Memory B cell (primary cell): ENCODE measurements around the gene FSTL1.
A peak's percentile ranks its signal among the peaks of the same experiment; 100 is the strongest.
"Not testable (repeated sequence)": the region's sequence is repeated elsewhere in the genome, so short reads cannot be mapped to it uniquely, and the experiment has no call there.

Source experiments
- ATAC-seq: fragments of 150-1000 bp; cut with Tn5 transposase; 2 replicates; pipeline ENCODE4 v1.10.0; 2021; ENCODE audit warnings: low read depth, mild to moderate bottlenecking, moderate library complexity
- DNase-seq, 2 donors: peaks; one replicate each; pipeline ENCODE4 v3.0.0; 2022; ENCODE audit warnings: low spot score in 2 of 2
- H3K27ac Mint-ChIP-seq: one replicate; pipeline ENCODE4 v1.8.0; 2022; ENCODE audit warnings: mild to moderate bottlenecking, moderate library complexity, mixed read lengths
- H3K27me3 Mint-ChIP-seq: one replicate; pipeline ENCODE4 v1.8.0; 2022; ENCODE audit warnings: mixed read lengths
- H3K36me3 Mint-ChIP-seq: one replicate; pipeline ENCODE4 v1.8.0; 2022; ENCODE audit warnings: mild to moderate bottlenecking, mixed read lengths
- H3K4me1 Mint-ChIP-seq: one replicate; pipeline ENCODE4 v1.8.0; 2022; ENCODE audit warnings: mixed read lengths
- H3K4me3 Mint-ChIP-seq: one replicate; pipeline ENCODE4 v1.8.0; 2022; ENCODE audit warnings: mild to moderate bottlenecking, moderate library complexity, mixed read lengths
- H3K9me3 Mint-ChIP-seq: one replicate; pipeline ENCODE4 v1.8.0; 2022; ENCODE audit warnings: mixed read lengths

FSTL1 gene

DNA sequence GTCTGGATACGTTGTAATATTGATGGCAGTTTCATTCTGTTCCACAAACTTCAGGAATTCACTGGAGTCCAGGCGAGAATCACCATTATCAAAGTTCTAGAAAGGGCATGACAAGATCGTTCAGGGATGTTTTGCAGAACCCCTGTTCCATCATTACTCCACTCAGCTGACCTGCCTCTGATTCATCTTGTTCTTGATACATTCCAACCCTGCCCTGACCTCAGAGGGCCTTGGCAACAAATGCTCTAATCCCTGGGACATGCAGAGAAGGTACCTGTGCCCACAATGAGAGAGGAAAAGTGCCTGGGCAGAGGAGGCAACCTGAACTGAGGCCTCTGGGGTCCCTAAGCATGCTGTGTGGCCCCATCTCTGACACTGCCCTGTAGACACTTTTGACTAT is 45.9 kb downstream of the FSTL1 start:
- Mint-ChIP-seq H3K9me3 (no peaks in the 10 kb centered on the region), H3K36me3 (no peaks in the 10 kb centered on the region), H3K4me1 (peaks cover 11% of the 10 kb centered on the region), H3K27me3 (peaks cover 2% of the 10 kb centered on the region), H3K27ac (no peak overlapping the region), H3K4me3 (no peak overlapping the region)
- DNase-seq (no peak), ATAC-seq (no peak)

DNA sequence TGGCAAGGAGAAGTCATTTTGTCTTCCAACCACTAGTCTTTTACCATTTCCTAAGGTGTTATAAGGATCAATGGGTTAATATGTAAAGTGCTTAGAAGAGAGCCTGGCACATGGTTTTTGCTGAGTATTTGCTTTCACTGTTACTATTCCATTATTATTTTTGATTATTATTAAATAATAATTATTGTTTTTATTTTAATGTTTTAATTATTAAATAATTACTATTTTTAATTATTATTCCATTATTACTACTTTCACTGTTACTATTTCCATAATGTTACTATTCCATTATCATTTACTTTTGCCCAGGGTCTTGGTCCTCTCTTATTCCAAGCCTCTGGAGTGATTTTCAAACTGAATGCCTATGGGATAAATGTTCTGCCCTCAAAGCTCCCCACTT is 48.5 kb downstream of the FSTL1 start:
- no peak overlapping the region for H3K27ac Mint-ChIP-seq
- peaks cover 2% of the 10 kb centered on the region for H3K27me3 Mint-ChIP-seq
- no peaks in the 10 kb centered on the region for H3K36me3 Mint-ChIP-seq
- peaks cover 19% of the 10 kb centered on the region for H3K4me1 Mint-ChIP-seq
- H3K4me3 Mint-ChIP-seq: no peak overlapping the region
- no peaks in the 10 kb centered on the region for H3K9me3 Mint-ChIP-seq
- ATAC-seq: no peak
- no peak for DNase-seq

DNA sequence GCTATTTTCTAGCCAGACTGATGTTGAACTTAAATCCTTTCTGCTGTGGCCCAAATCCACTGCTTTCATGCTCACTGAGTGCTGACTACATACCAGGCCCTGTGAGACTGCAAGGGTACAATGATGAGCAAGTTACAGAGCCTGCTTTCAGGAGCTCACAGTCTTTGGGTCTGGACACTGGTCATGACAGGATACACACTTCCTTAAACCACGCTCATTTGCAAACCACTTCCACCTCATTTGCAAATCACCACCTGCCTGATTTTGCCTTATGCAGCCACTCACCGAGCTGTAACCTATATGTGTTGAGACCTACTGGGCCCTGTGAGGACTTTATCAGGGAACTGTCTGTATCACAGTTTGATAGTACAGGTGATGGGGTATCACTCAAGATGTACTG is 51.4 kb downstream of the FSTL1 start:
- no peaks in the 10 kb centered on the region for H3K36me3 Mint-ChIP-seq
- H3K9me3 Mint-ChIP-seq: no peaks in the 10 kb centered on the region
- peaks cover 2% of the 10 kb centered on the region for H3K27me3 Mint-ChIP-seq
- H3K27ac Mint-ChIP-seq: no peak overlapping the region
- peak; percentile 87 for ATAC-seq
- no peak overlapping the region for H3K4me3 Mint-ChIP-seq
- DNase-seq: peak in 1 of 2 donors; percentile 18
- peaks cover 19% of the 10 kb centered on the region for H3K4me1 Mint-ChIP-seq

DNA sequence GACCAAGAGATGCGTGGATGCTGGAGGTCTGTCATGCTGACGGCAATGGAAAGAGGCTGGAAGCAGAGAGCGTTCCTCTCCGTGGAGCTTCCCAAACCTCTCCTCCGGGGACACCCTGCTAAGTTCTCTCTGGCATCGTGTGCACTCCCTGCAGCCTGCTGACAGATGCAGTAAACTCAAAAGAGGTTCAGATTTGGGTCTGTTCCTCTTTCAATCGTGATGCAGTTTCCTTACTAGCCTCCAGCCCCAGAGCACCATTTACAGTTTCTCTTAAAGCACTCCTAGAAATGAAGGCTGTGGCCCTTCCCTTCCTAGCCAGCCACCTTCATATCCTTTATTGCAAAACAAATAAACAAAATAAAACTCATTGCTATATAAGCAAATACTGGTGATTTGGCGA is 54.3 kb downstream of the FSTL1 start:
- no peak overlapping the region for H3K4me3 Mint-ChIP-seq
- peak; percentile 50 for ATAC-seq

DNA sequence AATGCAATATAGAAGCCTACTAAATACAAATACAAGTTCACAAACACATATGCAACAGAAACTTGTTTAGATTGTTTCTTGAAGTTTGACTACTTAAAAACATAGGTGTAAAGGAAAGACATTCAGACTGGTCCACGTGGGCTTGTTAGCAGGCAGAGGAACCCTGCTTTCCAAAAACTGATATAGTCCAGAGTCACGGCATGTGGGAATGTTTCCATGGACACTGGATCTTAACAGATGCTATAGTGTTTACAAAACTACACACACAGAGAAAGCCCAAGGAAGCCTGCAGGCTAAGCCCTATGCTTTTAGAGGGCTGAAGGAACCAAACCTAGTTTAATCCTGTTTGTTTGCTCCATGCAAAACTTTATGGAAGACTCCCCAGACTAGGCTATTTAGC is 56.4 kb downstream of the FSTL1 start:
- ATAC-seq (no peak), DNase-seq (no peak)
- Mint-ChIP-seq H3K27me3 (no peaks in the 10 kb centered on the region), H3K4me1 (peaks cover 3% of the 10 kb centered on the region), H3K36me3 (no peaks in the 10 kb centered on the region), H3K4me3 (no peak overlapping the region), H3K27ac (no peak overlapping the region), H3K9me3 (no peaks in the 10 kb centered on the region)

More for the DNA sequence above, 54.3 kb downstream of the FSTL1 start:
- Mint-ChIP-seq H3K4me1 (peaks cover 16% of the 10 kb centered on the region), H3K27me3 (no peaks in the 10 kb centered on the region), H3K9me3 (no peaks in the 10 kb centered on the region), H3K36me3 (no peaks in the 10 kb centered on the region), H3K27ac (no peak overlapping the region)
- DNase-seq: no peak

DNA sequence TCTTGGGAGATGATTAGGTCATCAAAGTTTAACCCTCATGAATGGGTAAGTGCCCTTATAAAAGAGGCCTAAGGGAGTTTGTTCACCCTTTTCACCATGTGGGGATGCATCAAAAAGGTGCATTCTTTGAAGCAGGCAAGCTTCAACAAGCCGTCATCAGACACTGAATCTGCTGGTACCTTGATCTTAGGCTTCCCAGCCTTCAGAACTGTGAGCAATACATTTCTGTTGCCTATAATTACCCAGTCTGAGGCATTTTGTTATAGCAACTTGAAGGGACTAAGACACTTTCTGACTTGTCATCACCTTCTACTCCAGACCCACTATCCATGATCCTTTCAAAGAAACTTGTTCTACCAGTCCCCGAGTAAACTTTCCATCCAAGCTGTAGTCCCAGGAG is 57.0 kb downstream of the FSTL1 start:
- Mint-ChIP-seq H3K4me3 (no peak overlapping the region), H3K27ac (no peak overlapping the region), H3K27me3 (no peaks in the 10 kb centered on the region), H3K36me3 (no peaks in the 10 kb centered on the region), H3K9me3 (no peaks in the 10 kb centered on the region), H3K4me1 (peaks cover 2% of the 10 kb centered on the region)
- ATAC-seq: no peak
- no peak for DNase-seq

DNA sequence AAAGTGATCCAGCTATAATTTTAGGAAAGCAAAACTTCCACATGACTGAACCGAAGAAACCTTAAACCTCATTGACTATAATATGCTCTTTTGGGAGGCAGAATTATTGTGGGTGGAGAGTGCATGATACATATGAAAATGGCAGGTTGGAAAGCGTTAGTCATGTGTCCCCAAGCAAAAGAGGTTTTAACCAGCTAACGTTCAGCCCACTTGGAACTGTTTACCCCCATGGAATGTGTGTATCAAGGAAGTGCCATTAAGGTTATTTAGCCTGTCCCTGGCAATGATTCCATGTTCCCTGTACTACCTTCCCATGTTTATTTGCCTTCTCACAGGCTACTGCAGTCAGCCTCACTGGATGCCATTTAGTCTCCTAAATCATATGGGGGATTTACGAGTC is 57.5 kb downstream of the FSTL1 start:
- Mint-ChIP-seq H3K36me3 (no peaks in the 10 kb centered on the region), H3K4me3 (no peak overlapping the region), H3K27ac (no peak overlapping the region), H3K27me3 (no peaks in the 10 kb centered on the region), H3K4me1 (no peaks in the 10 kb centered on the region), H3K9me3 (no peaks in the 10 kb centered on the region)
- DNase-seq (no peak), ATAC-seq (no peak)

DNA sequence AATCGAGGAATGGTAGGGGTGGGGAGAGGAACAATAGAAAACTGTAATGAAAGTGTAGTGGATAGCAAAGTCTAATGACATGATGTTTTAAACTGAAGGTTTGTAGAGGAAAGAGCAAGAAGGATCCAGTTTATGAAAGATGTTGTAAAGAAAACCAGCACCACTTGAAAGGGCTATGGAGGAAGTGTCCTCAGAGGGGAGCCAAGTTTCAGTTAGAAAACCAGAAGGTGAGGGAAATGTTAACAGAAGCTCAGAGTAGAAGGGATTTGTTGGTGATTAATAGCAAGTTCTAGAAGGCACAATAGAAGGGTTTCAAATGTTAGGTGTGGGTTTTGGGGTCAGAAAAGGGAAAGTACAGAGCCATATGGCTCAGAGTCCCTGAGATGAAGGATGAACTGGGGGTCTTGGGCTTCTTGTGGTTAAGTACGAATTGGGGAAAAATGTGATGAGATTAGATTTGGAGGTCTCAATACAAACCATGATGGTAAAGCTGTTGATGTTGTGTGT is 67.8 kb downstream of the FSTL1 start:
- peaks cover 4% of the 10 kb centered on the region for H3K27me3 Mint-ChIP-seq
- no peak for DNase-seq
- no peak overlapping the region for H3K27ac Mint-ChIP-seq
- H3K4me3 Mint-ChIP-seq: no peak overlapping the region
- H3K4me1 Mint-ChIP-seq: no peaks in the 10 kb centered on the region
- peaks cover 3% of the 10 kb centered on the region for H3K36me3 Mint-ChIP-seq
- H3K9me3 Mint-ChIP-seq: peaks cover 4% of the 10 kb centered on the region
- no peak for ATAC-seq

DNA sequence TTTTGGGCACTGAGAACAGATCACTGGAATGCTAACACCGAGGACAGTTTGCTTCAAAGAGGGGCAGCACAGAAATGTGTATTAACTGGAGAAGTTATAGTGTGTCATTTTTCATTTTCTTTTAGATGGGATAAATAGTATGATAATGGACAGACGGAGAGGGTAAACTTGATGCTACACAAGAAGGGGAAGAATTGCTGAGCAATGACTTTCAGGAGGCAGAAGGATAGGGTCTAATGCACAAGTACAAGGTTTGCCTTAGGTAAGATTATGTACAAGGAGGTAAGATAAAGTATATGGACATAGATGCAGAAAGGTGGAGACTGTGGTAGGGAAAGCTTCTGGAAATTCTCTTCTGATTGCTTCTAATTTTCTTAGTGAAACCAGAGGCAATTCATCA is 69.3 kb downstream of the FSTL1 start:
- H3K4me3 Mint-ChIP-seq: no peak overlapping the region
- peaks cover 3% of the 10 kb centered on the region for H3K36me3 Mint-ChIP-seq
- peaks cover 4% of the 10 kb centered on the region for H3K9me3 Mint-ChIP-seq

DNA sequence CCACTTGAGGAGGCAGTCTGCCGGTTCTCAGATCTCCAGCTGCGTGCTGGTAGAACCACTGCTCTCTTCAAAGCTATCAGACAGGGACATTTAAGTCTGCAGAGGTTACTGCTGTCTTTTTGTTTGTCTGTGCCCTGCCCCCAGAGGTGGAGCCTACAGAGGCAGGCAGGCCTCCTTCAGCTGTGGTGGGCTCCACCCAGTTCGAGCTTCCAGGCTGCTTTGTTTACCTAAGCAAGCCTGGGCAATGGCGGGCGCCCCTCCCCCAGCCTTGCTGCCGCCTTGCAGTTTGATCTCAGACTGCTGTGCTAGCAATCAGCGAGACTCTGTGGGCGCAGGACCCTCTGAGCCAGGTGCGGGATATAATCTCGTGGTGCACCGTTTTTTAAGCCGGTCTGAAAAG is 72.8 kb downstream of the FSTL1 start:
- H3K4me3 Mint-ChIP-seq, H3K27ac Mint-ChIP-seq, H3K9me3 Mint-ChIP-seq, H3K36me3 Mint-ChIP-seq, DNase-seq, ATAC-seq, H3K4me1 Mint-ChIP-seq, H3K27me3 Mint-ChIP-seq: not testable (repeated sequence)

More for the DNA sequence above, 69.3 kb downstream of the FSTL1 start:
- no peak for ATAC-seq
- no peak for DNase-seq
- peaks cover 4% of the 10 kb centered on the region for H3K27me3 Mint-ChIP-seq
- no peaks in the 10 kb centered on the region for H3K4me1 Mint-ChIP-seq
- no peak overlapping the region for H3K27ac Mint-ChIP-seq

DNA sequence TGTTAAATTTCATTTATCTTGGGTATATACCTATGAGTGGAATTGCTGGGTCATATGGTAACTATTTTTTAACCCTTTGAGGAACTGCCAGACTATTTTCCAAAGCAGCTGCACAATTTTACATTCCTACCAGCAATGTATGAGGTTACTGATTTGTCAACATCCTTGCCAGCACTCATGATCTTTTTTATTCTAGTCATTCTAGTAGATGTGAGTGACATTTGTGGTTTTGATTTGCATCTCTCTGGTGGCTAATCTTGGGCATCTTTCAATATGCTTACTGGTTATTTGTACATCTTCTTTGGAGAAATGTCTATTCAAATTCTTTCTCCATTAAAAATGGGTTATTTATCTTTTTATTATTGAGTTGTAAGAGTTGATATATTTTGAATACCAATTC is 80.3 kb downstream of the FSTL1 start:
- no peak for ATAC-seq
- DNase-seq: no peak
- H3K4me3 Mint-ChIP-seq: no peak overlapping the region
- peaks cover 3% of the 10 kb centered on the region for H3K27me3 Mint-ChIP-seq
- H3K36me3 Mint-ChIP-seq: no peaks in the 10 kb centered on the region
- H3K27ac Mint-ChIP-seq: no peak overlapping the region
- no peaks in the 10 kb centered on the region for H3K9me3 Mint-ChIP-seq
- no peaks in the 10 kb centered on the region for H3K4me1 Mint-ChIP-seq

DNA sequence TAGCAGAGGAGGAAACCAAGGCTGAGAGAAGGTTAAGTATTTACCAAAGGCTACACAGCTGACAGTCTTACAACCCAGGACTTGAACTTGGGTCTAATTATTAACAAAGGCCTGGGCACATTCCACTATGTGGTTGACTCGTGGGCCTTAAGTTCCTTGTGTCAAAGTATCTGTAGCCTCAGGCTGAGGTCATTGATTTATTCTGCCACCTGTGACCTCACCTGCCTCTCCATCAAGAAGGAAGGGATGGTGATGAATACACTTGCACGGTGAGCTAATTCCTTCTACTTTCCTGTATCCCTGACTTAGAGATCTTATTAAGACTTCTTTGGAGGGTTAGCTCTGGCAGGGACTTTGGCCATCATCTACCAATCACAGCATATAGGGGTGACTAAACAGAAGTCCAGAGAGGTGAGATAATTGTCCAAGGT is 81.7 kb downstream of the FSTL1 start:
- Mint-ChIP-seq H3K27ac (no peak overlapping the region), H3K27me3 (peaks cover 3% of the 10 kb centered on the region), H3K36me3 (no peaks in the 10 kb centered on the region), H3K4me1 (no peaks in the 10 kb centered on the region), H3K4me3 (no peak overlapping the region), H3K9me3 (no peaks in the 10 kb centered on the region)
- DNase-seq (no peak), ATAC-seq (no peak)

DNA sequence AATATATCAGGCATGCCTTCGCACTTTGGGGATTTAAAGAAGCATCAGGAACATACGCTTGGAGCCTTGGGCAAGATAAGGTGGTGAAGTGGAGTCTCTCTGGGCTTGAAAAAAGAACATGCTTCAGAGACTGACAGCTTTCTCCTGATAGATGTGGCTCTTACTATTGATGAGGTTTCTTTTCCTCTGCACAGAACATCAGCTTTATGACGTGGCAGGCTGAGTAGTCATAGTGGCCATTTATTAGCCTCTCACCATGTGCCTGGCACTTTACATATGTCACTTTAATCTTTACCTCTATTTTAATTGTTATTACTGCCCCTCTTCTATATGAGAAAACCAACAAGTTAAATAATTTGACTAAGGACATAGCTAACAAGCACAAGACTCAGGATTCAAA is 82.6 kb downstream of the FSTL1 start:
- Mint-ChIP-seq H3K27ac (no peak overlapping the region), H3K9me3 (no peaks in the 10 kb centered on the region), H3K27me3 (peaks cover 3% of the 10 kb centered on the region)

DNA sequence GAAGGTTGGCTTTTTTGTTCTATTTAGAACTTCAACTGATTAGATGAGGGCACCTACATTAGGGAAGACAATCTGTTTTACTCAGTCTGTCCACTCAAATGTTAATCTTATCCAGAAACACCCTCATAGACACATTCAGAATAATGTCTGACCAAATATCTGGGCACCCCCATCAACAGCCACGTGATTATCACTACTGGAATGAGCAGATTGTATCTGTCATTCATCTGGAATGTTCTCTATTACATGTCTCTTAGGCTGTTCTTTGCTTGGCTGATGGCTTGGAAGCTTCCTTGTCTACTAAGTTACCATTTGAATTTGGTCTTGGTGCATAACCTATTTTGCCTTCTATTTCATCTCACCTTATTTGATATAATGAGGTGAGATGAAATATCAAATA is 86.0 kb downstream of the FSTL1 start:
- ATAC-seq (no peak), DNase-seq (no peak)
- Mint-ChIP-seq H3K27ac (no peak overlapping the region), H3K36me3 (no peaks in the 10 kb centered on the region), H3K4me3 (no peak overlapping the region), H3K27me3 (peaks cover 6% of the 10 kb centered on the region), H3K9me3 (no peaks in the 10 kb centered on the region), H3K4me1 (no peaks in the 10 kb centered on the region)

More for the DNA sequence above, 82.6 kb downstream of the FSTL1 start:
- Mint-ChIP-seq H3K36me3 (no peaks in the 10 kb centered on the region), H3K4me1 (no peaks in the 10 kb centered on the region), H3K4me3 (no peak overlapping the region)
- no peak for ATAC-seq
- no peak for DNase-seq

DNA sequence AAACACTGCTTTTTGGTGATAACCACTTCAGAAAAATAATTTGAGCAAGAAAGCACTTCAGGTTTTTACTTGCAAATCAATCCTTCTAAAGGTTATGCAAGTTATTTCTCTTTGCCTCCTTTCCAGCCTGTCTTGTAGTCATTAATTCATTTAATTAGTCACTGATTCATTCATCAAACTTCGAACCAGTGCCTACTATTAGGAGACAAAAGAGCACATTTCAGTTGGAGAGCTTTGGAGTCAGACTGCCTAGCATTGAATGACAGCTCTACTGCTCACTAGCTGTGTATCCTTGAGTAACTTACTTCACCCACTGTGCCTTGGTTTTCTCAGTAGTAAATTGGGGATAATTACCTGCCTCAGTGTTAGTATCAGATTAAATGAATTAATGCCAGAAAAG is 86.7 kb downstream of the FSTL1 start:
- Mint-ChIP-seq H3K4me1 (no peaks in the 10 kb centered on the region), H3K9me3 (no peaks in the 10 kb centered on the region), H3K27ac (no peak overlapping the region), H3K4me3 (no peak overlapping the region), H3K36me3 (no peaks in the 10 kb centered on the region), H3K27me3 (peaks cover 6% of the 10 kb centered on the region)
- ATAC-seq (no peak), DNase-seq (no peak)
